GM12874 (cell line): ENCODE measurements around the gene FSTL4.

ENCODE experiments used
- TF ChIP-seq, protein P1 (sequence below): IDR thresholded peaks from 2 replicates; pipeline ENCODE4 v1.5.1; 2011; ENCODE audit warnings: low read depth, mild to moderate bottlenecking, control low read depth, low read length, moderate library complexity; ENCODE audit not compliant: insufficient read depth

FSTL4 gene

DNA sequence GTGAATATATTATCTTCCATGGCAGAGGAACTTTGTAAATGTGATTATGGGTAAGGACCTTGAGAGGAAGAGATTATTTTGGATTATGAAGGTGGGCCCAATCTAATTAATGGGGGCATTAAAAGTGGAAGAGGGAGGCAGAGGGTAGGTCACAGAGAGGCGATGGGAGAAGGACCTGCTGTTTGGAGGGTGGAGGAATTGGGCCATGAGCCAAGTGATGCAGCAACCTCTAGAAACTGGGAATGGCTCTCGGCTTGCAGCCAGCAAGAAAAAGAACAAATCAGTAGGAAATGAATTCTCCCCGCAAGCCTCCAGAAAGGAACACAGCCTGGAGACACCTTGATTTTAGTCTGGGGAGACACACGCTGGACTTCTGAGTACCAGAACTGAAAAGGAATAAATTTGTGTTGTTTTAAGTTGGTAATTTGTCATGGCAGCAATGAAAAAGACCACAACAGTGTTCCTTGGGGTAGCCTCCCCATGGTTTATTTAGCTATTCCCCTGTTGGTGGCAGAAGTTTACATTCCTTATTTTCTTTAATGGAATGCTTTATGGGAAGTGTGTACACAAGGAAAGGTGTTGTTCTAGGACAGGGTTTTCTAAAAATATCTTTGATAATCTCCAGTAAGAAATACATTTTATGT lies 456.9 kb downstream of the FSTL4 start:
- TF ChIP-seq, protein P1, sequence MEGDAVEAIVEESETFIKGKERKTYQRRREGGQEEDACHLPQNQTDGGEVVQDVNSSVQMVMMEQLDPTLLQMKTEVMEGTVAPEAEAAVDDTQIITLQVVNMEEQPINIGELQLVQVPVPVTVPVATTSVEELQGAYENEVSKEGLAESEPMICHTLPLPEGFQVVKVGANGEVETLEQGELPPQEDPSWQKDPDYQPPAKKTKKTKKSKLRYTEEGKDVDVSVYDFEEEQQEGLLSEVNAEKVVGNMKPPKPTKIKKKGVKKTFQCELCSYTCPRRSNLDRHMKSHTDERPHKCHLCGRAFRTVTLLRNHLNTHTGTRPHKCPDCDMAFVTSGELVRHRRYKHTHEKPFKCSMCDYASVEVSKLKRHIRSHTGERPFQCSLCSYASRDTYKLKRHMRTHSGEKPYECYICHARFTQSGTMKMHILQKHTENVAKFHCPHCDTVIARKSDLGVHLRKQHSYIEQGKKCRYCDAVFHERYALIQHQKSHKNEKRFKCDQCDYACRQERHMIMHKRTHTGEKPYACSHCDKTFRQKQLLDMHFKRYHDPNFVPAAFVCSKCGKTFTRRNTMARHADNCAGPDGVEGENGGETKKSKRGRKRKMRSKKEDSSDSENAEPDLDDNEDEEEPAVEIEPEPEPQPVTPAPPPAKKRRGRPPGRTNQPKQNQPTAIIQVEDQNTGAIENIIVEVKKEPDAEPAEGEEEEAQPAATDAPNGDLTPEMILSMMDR = no peak

DNA sequence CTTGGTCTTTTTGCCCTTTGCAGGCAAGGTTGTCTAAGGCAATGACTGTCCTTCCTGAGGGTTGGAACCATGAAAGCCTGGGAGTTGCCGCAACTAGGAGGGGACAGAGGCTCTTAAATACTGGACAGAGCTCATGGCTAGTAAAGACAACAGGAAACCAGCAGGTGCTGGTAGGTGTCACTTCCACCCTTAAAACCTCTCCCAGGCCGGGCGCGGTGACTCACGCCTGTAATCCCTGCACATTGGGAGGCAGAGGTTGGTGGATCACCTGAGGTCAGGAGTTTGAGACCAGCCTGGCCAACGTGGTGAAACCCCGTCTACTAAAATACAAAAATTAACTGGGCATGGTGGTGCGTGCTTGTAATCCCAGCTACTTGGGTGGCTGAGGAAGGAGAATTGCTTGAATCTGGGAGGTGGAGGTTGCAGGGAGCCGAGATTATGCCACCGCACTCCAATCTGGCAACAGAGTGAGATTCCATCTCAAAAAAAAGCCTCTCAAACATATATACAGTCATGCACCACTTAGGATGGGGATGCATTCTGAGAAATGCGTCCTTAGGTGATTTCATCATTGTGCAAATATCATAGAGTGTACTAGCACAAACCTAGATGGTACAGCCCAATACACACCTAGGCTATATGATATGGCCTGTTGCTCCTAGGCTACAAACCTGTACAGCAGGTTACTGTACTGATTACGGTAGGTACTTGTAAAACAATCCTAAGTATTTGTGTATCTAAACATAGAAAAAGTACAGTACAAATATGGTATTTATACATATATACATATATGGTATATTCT lies 457.9 kb downstream of the FSTL4 start:
- TF ChIP-seq, protein P1 = no peak

DNA sequence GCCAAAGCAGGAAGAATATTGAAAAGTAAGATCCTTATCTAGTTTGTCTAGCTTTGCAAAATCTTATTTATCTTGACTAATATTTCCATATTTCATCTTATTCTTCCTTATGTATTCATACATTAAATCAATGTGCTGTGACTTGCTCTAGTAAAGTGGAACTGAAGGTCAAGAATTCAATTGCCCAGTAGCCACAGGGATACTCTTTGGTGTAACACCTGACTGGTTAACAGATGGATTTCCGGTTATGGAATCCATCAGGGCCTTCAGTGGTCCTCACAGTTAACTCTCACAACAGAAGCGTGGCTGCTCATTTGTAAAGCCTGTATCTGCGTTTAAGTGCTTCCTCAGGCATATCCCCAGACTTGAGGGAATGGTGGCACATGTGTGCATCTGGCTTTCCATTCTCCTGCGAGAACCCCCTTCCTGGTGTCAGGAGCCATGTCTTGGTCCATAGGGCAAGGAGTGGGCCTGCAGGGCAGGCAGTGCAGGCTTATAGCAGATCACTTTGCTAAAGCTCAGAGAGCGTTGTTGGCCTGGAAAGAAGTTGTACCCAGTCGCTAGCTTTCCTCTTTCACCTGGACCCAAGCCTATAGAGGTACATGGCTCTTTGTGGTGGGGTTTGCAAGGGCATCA lies 461.3 kb downstream of the FSTL4 start:
- TF ChIP-seq, protein P1 = no peak

DNA sequence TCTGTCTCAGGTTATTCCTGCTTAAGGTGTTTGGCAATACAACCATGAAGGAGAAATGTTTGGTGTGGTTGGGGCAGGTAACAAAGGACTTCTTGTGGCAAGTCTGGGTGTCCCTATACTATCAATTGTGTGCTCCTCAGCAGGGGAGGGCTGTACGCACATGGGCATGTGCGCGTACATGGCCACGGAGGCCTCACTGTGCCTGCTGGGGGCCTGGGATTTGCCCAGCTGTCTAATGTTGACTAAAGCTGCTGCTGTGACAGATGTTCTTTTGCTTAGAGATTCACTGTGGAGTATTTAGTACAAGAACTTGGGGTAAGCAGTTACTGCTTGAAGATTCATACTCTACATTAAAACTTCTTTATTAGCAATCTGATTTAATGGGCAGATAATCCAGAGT lies 463.0 kb downstream of the FSTL4 start:
- TF ChIP-seq, protein P1 = no peak

DNA sequence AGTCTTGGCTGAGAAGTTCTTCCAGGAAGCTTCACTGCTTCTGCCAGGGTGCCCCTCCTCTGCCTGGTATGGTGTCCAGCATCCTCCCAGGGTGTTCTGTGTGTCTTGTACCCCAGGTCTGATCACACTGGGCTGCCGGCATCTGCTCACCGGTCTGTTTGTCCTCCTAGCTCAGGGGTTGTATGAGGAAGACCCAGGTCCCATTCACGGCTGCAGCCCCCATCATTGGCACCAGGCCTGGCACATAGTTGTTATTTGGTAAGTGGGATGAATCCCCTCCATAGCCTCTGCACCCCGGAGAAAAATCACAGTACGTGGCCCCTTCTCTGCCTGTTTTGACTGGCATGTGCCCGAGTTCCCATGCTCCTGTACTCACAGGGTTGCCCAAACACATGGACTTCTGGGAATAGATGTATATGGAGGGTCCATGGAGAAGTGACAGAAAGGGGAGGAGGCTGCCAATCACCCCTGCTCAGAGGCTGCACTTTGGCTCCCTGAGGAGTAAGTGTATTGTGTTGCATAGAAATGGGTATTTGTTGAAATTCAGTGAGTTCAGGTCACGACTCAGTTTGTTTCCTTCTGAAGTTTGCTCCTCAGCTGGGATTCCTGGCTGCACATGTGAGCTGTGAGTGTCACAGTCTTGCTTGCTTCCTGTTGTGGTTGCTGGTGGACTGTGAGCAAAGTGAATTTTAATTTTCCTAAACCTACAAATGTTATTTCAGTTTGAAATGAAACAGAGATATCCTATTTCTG lies 464.4 kb downstream of the FSTL4 start:
- TF ChIP-seq, protein P1 = no peak

DNA sequence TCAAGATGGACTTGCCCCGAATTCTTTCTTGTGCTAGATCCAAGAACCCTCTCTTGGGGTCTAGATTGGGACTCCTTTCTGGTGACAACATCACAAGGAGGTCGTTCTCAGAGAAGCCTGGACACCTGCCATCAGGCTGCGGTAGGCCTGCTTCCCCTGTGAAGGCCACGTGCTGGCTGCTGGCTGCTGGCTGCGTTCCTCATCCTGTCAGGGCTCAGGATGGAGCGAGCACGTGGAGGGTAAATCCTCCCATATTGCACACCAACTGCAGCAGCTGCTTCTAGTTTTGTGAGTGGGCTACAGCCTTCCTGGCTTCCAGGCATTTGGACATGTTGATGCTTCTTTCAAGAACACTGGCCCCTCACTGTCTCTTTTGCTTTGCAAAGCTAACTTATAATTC lies 464.9 kb downstream of the FSTL4 start:
- TF ChIP-seq, protein P1 = no peak
